Liver (tissue), 9 donors: ENCODE results near the gene BBS7. TPM values are rescaled to one million over a fixed set of nuclear protein-coding genes. Genes with fewer than 3 reads are reported as not detected.

Experiments
- DNase-seq: peaks from one replicate; pipeline ENCODE4 v3.0.0-alpha.2; 2017; ENCODE audit warnings: low spot score
- H3K27ac ChIP-seq, 2 donors: one replicate each; pipeline ENCODE4 v1.7.0; 2013; ENCODE audit warnings: inconsistent platforms in 2 of 2, low read length in 2 of 2, control low read depth in 1 of 2, low read depth in 1 of 2, mild to moderate bottlenecking in 1 of 2
- H3K27me3 ChIP-seq, 4 donors: one replicate each; pipeline versions ENCODE4 v1.6.1 to v1.7.0; 2013; ENCODE audit warnings: low read length in 3 of 4, inconsistent platforms in 1 of 4, mild to moderate bottlenecking in 1 of 4, moderate library complexity in 1 of 4; ENCODE audit not compliant: control insufficient read depth in 4 of 4, insufficient read depth in 4 of 4
- H3K36me3 ChIP-seq, 4 donors: one replicate each; pipeline versions ENCODE4 v1.6.1 to v1.7.0; 2013; ENCODE audit warnings: low read length in 3 of 4, mild to moderate bottlenecking in 3 of 4, low read depth in 1 of 4, moderate library complexity in 1 of 4; ENCODE audit not compliant: control insufficient read depth in 4 of 4, insufficient read depth in 3 of 4
- H3K4me1 ChIP-seq, 4 donors: one replicate each; pipeline versions ENCODE4 v1.6.1 to v1.7.0; 2013; ENCODE audit warnings: low read length in 3 of 4, mild to moderate bottlenecking in 3 of 4, moderate library complexity in 1 of 4; ENCODE audit not compliant: control insufficient read depth in 4 of 4, insufficient read depth in 4 of 4
- H3K4me3 ChIP-seq, 3 donors: one replicate each; pipeline versions ENCODE4 v1.6.1 to v1.7.0; 2013; ENCODE audit warnings: low read length in 3 of 3, control low read depth in 1 of 3, low read depth in 1 of 3, mild to moderate bottlenecking in 1 of 3
- H3K9ac ChIP-seq, 2 donors: one replicate each; pipeline ENCODE4 v1.7.0; 2013; ENCODE audit warnings: low read length in 2 of 2, mild to moderate bottlenecking in 2 of 2, moderate library complexity in 2 of 2, control low read depth in 1 of 2, low read depth in 1 of 2
- H3K9me3 ChIP-seq, 4 donors: one replicate each; pipeline versions ENCODE4 v1.6.1 to v1.7.0; 2013; ENCODE audit warnings: low read length in 3 of 4; ENCODE audit not compliant: control insufficient read depth in 4 of 4
- FOXA1 ChIP-seq: IDR thresholded peaks from 2 replicates; pipeline ENCODE4 v1.6.1; 2016; ENCODE audit warnings: antibody characterized with exemption
- FOXA2 ChIP-seq: IDR thresholded peaks from 2 replicates; pipeline ENCODE4 v1.6.1; 2016; ENCODE audit warnings: antibody characterized with exemption
- GABPA ChIP-seq, 2 donors: IDR thresholded peaks in 1 of 2; conservative IDR thresholded peaks in 1 of 2; 2 replicates each; pipeline ENCODE4 v1.6.1; 2016; ENCODE audit warnings: antibody characterized with exemption in 2 of 2, mild to moderate bottlenecking in 1 of 2, moderate library complexity in 1 of 2
- HNF4A ChIP-seq, 2 donors: conservative IDR thresholded peaks; 2 replicates each; pipeline ENCODE4 v1.6.1; 2016; ENCODE audit warnings: antibody characterized with exemption in 2 of 2, mild to moderate bottlenecking in 2 of 2
- HNF4G ChIP-seq: IDR thresholded peaks from 2 replicates; pipeline ENCODE4 v1.6.1; 2016; ENCODE audit warnings: antibody characterized with exemption
- JUND ChIP-seq, 2 donors: IDR thresholded peaks; 2 replicates each; pipeline ENCODE4 v1.6.1; 2016; ENCODE audit warnings: antibody characterized with exemption in 2 of 2
- NR2F2 ChIP-seq: IDR thresholded peaks from 2 replicates; pipeline ENCODE4 v1.6.1; 2016; ENCODE audit warnings: antibody characterized with exemption
- RAD21 ChIP-seq, 2 donors: IDR thresholded peaks; 2 replicates each; pipeline ENCODE4 v1.6.1; 2016; ENCODE audit warnings: antibody characterized with exemption in 2 of 2, mild to moderate bottlenecking in 2 of 2
- RXRA ChIP-seq, 2 donors: IDR thresholded peaks; 2 replicates each; pipeline ENCODE4 v1.6.1; 2017 to 2018; ENCODE audit warnings: antibody characterized with exemption in 2 of 2, mild to moderate bottlenecking in 1 of 2
- SP1 ChIP-seq: IDR thresholded peaks from 2 replicates; pipeline ENCODE4 v1.6.1; 2018; ENCODE audit warnings: antibody characterized with exemption, mild to moderate bottlenecking
- TAF1 ChIP-seq: conservative IDR thresholded peaks from 2 replicates; pipeline ENCODE4 v1.6.1; 2016; ENCODE audit warnings: antibody characterized with exemption, mild to moderate bottlenecking
- YY1 ChIP-seq: IDR thresholded peaks from 2 replicates; pipeline ENCODE4 v1.6.1; 2016; ENCODE audit warnings: antibody characterized with exemption, mild to moderate bottlenecking
- WGBS: extraction: QIAGEN DNeasy Blood & Tissue Kit; methylation state at CpG from one replicate; pipeline ENCODE4 v1.1.7; 2013; 5-methylcytosine and 5-hydroxymethylcytosine counted together
- polyA plus RNA-seq, 2 donors: library from polyadenylated mRNA; stranded (reverse) in 1 of 2; unstranded in 1 of 2; fragments of 200-250 nt in 1 of 2; fragments of >200 nt in 1 of 2; fragmentation: Nextera tagmentation in 1 of 2; extraction: Ambion mirVana in 1 of 2; gene quantifications; one replicate each; pipeline versions ENCODE4 v1.2.1 to v1.2.3, GENCODE V29; 2013 to 2015
- total RNA-seq, 2 donors: library from RNA; depleted of rRNA; stranded (reverse); fragments of >200 nt; gene quantifications; one replicate each; pipeline ENCODE4 v1.2.3, GENCODE V29; 2014
- TF ChIP-seq, protein P1 (sequence below): IDR thresholded peaks from 2 replicates; pipeline ENCODE4 v1.6.1; 2016; ENCODE audit warnings: antibody characterized with exemption
- TF ChIP-seq, protein P2 (sequence below): IDR thresholded peaks from 2 replicates; pipeline ENCODE4 v1.6.1; 2016; ENCODE audit warnings: antibody characterized with exemption, mild to moderate bottlenecking
- TF ChIP-seq, protein P3 (sequence below): fragments of 150-350 bp; IDR thresholded peaks from 2 replicates; pipeline ENCODE4 v1.5.1; 2017; ENCODE audit warnings: improper control_type of control experiment, low read depth, low read length; ENCODE audit not compliant: missing input control
- TF ChIP-seq, protein P4 (sequence below): IDR thresholded peaks from 2 replicates; pipeline ENCODE4 v1.6.1; 2016; ENCODE audit warnings: antibody characterized with exemption
- donor health status: healthy.
- donor health status: healthy.
- donor health status: healthy.
- donor health status: healthy.
- donor health status: healthy.

The BBS7 gene
- total and polyA plus RNA-seq, 4 donors = 1.8 to 8.4 (median 3.1) TPM

DNA sequence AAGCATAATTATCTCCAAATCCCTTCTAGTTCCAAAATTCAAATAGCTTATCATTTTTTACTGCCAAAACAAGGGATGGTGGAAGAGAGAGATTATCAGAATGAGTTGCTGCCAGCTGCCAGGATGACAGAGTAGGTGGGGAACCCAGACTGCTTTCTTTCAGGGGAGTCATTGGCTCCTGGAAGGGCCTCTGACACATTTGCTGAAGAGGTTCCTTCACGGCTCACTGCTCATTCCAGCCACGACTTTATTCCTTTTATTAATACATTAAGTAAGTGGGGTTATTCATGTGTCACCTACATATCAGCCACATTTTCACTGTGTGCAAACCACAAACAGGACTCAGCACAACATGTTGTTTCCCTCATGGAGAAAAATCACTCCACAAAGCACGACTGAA lies 92.6 kb downstream of the BBS7 start:
- Histone ChIP-seq H3K36me3 (no peaks in the 10 kb centered on the region), H3K4me1 (no peaks in the 10 kb centered on the region), H3K27ac (no peak overlapping the region), H3K27me3 (no peaks in the 10 kb centered on the region), H3K4me3 (no peak overlapping the region), H3K9me3 (no peaks in the 10 kb centered on the region), H3K9ac (no peak overlapping the region)
- TF ChIP-seq HNF4A (conservative IDR thresholded peaks at IDR 0.05) = no peak
- TF ChIP-seq YY1 = no peak
- TF ChIP-seq, protein P1, sequence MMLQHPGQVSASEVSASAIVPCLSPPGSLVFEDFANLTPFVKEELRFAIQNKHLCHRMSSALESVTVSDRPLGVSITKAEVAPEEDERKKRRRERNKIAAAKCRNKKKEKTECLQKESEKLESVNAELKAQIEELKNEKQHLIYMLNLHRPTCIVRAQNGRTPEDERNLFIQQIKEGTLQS = no peak
- TF ChIP-seq SP1 = no peak
- TF ChIP-seq HNF4G = no peak
- no peak for TF ChIP-seq NR2F2
- no peak for TF ChIP-seq GABPA (IDR thresholded peaks at IDR 0.05 in 1 of 2, conservative IDR thresholded peaks at IDR 0.05 in 1 of 2)
- TF ChIP-seq JUND (IDR thresholded peaks at IDR 0.05) = no peak
- TF ChIP-seq FOXA1 = no peak
- TF ChIP-seq, protein P2, sequence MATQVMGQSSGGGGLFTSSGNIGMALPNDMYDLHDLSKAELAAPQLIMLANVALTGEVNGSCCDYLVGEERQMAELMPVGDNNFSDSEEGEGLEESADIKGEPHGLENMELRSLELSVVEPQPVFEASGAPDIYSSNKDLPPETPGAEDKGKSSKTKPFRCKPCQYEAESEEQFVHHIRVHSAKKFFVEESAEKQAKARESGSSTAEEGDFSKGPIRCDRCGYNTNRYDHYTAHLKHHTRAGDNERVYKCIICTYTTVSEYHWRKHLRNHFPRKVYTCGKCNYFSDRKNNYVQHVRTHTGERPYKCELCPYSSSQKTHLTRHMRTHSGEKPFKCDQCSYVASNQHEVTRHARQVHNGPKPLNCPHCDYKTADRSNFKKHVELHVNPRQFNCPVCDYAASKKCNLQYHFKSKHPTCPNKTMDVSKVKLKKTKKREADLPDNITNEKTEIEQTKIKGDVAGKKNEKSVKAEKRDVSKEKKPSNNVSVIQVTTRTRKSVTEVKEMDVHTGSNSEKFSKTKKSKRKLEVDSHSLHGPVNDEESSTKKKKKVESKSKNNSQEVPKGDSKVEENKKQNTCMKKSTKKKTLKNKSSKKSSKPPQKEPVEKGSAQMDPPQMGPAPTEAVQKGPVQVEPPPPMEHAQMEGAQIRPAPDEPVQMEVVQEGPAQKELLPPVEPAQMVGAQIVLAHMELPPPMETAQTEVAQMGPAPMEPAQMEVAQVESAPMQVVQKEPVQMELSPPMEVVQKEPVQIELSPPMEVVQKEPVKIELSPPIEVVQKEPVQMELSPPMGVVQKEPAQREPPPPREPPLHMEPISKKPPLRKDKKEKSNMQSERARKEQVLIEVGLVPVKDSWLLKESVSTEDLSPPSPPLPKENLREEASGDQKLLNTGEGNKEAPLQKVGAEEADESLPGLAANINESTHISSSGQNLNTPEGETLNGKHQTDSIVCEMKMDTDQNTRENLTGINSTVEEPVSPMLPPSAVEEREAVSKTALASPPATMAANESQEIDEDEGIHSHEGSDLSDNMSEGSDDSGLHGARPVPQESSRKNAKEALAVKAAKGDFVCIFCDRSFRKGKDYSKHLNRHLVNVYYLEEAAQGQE = no peak
- TF ChIP-seq RXRA (IDR thresholded peaks at IDR 0.05) = no peak
- TF ChIP-seq RAD21 (IDR thresholded peaks at IDR 0.05) = no peak
- no peak for DNase-seq
- WGBS = 45% methylated on average over 3 of the region's 3 CpGs

DNA sequence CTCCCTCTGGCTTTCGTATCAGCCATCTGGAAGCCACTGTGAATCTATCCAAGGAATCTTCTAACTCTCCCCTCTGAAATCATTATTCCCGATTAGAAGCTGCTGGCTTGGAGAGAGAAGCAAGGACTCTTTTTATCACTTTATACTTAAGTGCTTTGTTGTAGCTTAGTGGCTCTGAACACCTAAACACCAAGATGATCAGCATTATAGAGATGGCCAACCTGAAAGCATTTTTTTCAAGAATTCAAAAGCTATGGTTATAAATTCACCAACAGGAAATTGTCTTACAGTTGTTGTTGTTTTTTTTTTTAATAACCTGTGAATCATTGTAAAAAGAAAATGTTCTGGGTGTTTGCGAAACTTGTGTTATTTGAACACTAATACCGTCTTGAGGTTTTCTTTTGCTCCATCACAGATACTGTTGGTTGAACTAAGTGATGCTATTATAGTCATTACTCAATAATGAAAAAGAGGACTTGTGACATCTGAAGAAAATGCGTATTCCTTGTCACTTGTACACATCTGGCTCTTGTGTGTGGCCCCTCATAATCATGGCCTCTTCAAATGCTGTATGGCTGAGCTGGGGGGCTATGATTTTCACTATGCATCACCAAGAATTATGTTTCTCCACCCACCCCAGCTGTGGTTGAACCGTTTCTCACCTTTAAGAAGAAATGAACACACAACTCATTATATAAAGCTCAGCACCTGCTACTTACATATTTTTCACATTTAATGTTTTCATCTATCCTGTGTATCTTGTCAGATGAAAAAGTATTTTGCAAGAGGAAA lies 93.5 kb downstream of the BBS7 start:
- Histone ChIP-seq H3K27me3 (no peaks in the 10 kb centered on the region), H3K4me3 (no peak overlapping the region), H3K9me3 (no peaks in the 10 kb centered on the region), H3K36me3 (no peaks in the 10 kb centered on the region), H3K4me1 (no peaks in the 10 kb centered on the region), H3K9ac (no peak overlapping the region), H3K27ac (no peak overlapping the region)
- DNase-seq = no peak
- 75% methylated on average over 6 of the region's 6 CpGs for WGBS
- TF ChIP-seq RXRA (IDR thresholded peaks at IDR 0.05) (no peak), GABPA (IDR thresholded peaks at IDR 0.05 in 1 of 2, conservative IDR thresholded peaks at IDR 0.05 in 1 of 2) (no peak), NR2F2 (no peak), TAF1 (no peak), SP1 (no peak), HNF4G (no peak), FOXA1 (no peak), FOXA2 (no peak), RAD21 (IDR thresholded peaks at IDR 0.05) (no peak), JUND (IDR thresholded peaks at IDR 0.05) (no peak), HNF4A (conservative IDR thresholded peaks at IDR 0.05) (no peak)
- TF ChIP-seq, protein P2 = no peak
- TF ChIP-seq, protein P3, sequence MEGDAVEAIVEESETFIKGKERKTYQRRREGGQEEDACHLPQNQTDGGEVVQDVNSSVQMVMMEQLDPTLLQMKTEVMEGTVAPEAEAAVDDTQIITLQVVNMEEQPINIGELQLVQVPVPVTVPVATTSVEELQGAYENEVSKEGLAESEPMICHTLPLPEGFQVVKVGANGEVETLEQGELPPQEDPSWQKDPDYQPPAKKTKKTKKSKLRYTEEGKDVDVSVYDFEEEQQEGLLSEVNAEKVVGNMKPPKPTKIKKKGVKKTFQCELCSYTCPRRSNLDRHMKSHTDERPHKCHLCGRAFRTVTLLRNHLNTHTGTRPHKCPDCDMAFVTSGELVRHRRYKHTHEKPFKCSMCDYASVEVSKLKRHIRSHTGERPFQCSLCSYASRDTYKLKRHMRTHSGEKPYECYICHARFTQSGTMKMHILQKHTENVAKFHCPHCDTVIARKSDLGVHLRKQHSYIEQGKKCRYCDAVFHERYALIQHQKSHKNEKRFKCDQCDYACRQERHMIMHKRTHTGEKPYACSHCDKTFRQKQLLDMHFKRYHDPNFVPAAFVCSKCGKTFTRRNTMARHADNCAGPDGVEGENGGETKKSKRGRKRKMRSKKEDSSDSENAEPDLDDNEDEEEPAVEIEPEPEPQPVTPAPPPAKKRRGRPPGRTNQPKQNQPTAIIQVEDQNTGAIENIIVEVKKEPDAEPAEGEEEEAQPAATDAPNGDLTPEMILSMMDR = no peak
- TF ChIP-seq, protein P1 = no peak
- TF ChIP-seq, protein P4, sequence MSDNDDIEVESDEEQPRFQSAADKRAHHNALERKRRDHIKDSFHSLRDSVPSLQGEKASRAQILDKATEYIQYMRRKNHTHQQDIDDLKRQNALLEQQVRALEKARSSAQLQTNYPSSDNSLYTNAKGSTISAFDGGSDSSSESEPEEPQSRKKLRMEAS = no peak
